Measurements from ENCODE around the gene CPNE7. TPM values are rescaled to one million over a fixed set of nuclear protein-coding genes. Genes with fewer than 3 reads are reported as not detected.

The CPNE7 gene
- total and polyA plus RNA-seq, 2 donors (not counting 1 experiment from before 2014, with no cell fraction given), result 0.51 to 0.76 TPM

DNA sequence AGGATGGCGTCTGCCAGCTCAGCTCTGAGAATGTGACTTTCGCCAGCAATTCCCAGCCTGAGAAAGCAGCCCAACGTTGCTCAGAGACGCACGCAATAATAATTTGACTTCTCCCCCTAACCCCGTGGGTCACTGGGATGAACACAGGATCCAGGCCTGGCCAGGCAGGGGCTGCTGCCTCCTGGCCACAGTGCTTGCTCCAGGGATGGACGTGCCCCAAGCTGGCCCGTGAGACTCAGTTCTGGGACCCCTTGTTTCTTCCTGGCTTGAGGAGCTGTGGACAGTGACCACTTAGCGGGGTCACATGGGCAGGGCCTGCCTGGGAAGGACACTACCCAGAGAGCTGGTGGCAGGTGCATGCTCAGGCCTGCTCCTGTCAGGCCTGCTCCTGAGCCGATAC lies 24.3 kb downstream of the CPNE7 start:
- Histone ChIP-seq H3K27ac (ENCODE audit: low read length in 2 of 2) (no peak overlapping the region), H3K4me3 (ENCODE audit: control extremely low read depth in 1 of 5, extremely low read depth in 1 of 5, insufficient read depth in 1 of 5, low read depth in 2 of 5, low read length in 4 of 5) (no peak overlapping the region), H3K4me1 (ENCODE audit: control insufficient read depth in 2 of 2, insufficient read depth in 2 of 2, low read length in 2 of 2) (peaks cover 7 to 10% of the 10 kb centered on the region in 2 donors), H3K9ac (ENCODE audit: low read length) (no peak overlapping the region), H3K36me3 (replicated peaks in 1 of 2; ENCODE audit: control extremely low read depth in 1 of 2, control insufficient read depth in 1 of 2, extremely low read depth in 1 of 2, insufficient read depth in 2 of 2, low read length in 1 of 2) (no peaks in the 10 kb centered on the region), H3K9me3 (ENCODE audit: control extremely low read depth in 1 of 3, control insufficient read depth in 2 of 3, insufficient read depth in 1 of 3, low read length in 2 of 3) (no peaks in the 10 kb centered on the region), H3K27me3 (replicated peaks in 1 of 4; ENCODE audit: control extremely low read depth in 1 of 4, control insufficient read depth in 3 of 4, insufficient read depth in 4 of 4, low read length in 3 of 4) (peaks cover 0 to 14% (median 0%) of the 10 kb centered on the region in 4 experiments), H3K4me2 (replicated peaks; ENCODE audit: low read depth, low read length, poor library complexity, severe bottlenecking) (no peak overlapping the region), H4K20me1 (ENCODE audit: control insufficient read depth, insufficient read depth, low read length, poor library complexity, severe bottlenecking) (no peaks in the 10 kb centered on the region), H3K79me2 (ENCODE audit: control insufficient read depth, insufficient read depth, low read length) (no peaks in the 10 kb centered on the region), H2AFZ (ENCODE audit: insufficient read depth, low read depth, low read length, poor library complexity, severe bottlenecking) (no peak overlapping the region)
- Mint-ChIP-seq H3K4me1 (peaks cover 7% of the 10 kb centered on the region), H3K4me3 (no peak overlapping the region), H3K27ac (no peak overlapping the region), H3K9me3 (ENCODE audit: insufficient read depth) (no peaks in the 10 kb centered on the region), H3K27me3 (peaks cover 4% of the 10 kb centered on the region)
- TF ChIP-seq EZH2 (IDR thresholded peaks at IDR 0.05; ENCODE audit: borderline replicate concordance, insufficient read depth, low read depth, low read length, poor library complexity, severe bottlenecking), result no peak
- TF ChIP-seq, protein P1, sequence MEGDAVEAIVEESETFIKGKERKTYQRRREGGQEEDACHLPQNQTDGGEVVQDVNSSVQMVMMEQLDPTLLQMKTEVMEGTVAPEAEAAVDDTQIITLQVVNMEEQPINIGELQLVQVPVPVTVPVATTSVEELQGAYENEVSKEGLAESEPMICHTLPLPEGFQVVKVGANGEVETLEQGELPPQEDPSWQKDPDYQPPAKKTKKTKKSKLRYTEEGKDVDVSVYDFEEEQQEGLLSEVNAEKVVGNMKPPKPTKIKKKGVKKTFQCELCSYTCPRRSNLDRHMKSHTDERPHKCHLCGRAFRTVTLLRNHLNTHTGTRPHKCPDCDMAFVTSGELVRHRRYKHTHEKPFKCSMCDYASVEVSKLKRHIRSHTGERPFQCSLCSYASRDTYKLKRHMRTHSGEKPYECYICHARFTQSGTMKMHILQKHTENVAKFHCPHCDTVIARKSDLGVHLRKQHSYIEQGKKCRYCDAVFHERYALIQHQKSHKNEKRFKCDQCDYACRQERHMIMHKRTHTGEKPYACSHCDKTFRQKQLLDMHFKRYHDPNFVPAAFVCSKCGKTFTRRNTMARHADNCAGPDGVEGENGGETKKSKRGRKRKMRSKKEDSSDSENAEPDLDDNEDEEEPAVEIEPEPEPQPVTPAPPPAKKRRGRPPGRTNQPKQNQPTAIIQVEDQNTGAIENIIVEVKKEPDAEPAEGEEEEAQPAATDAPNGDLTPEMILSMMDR (IDR thresholded peaks at IDR 0.05), result no peak
- intact Hi-C loops (cut with micrococcal nuclease), result no loop called here
- no peak for ATAC-seq (ENCODE audit: low read depth)
- no peak for DNase-seq
- ChIA-PET POLR2A (no interaction called here), CTCF (interaction anchor here (0.7 kb wide), 1 partner anchor 260 kb away, joined by 3 read pairs; no protein-coding TSS in a partner anchor)
- WGBS (ENCODE audit: insufficient coverage), result 86% methylated on average over 10 of the region's 10 CpGs

GRCh38 chr16:89600427-89600826 lies 24.9 kb downstream of the CPNE7 start:
- WGBS (ENCODE audit: insufficient coverage), result 91% methylated on average over 12 of the region's 12 CpGs
- Mint-ChIP-seq H3K27ac (no peak overlapping the region), H3K4me3 (no peak overlapping the region), H3K4me1 (peaks cover 7% of the 10 kb centered on the region), H3K27me3 (peaks cover 4% of the 10 kb centered on the region), H3K9me3 (ENCODE audit: insufficient read depth) (no peaks in the 10 kb centered on the region)
- intact Hi-C loops (cut with micrococcal nuclease), result no loop called here
- H3K36me3 ChIP-seq (replicated peaks in 1 of 2; ENCODE audit: control extremely low read depth in 1 of 2, control insufficient read depth in 1 of 2, extremely low read depth in 1 of 2, insufficient read depth in 2 of 2, low read length in 1 of 2), result no peaks in the 10 kb centered on the region
- ChIA-PET POLR2A (no interaction called here), CTCF (interaction anchor here (0.7 kb wide), 1 partner anchor 260 kb away, joined by 3 read pairs; no protein-coding TSS in a partner anchor)
- no peak overlapping the region for H3K4me2 ChIP-seq (replicated peaks; ENCODE audit: low read depth, low read length, poor library complexity, severe bottlenecking)
- H3K9ac ChIP-seq (ENCODE audit: low read length), result no peak overlapping the region
- H3K79me2 ChIP-seq (ENCODE audit: control insufficient read depth, insufficient read depth, low read length), result no peaks in the 10 kb centered on the region
- H3K27me3 ChIP-seq (replicated peaks in 1 of 4; ENCODE audit: control extremely low read depth in 1 of 4, control insufficient read depth in 3 of 4, insufficient read depth in 4 of 4, low read length in 3 of 4), result peaks cover 0 to 14% (median 0%) of the 10 kb centered on the region in 4 experiments
- ATAC-seq (ENCODE audit: low read depth) (no peak), DNase-seq (no peak)
- no peaks in the 10 kb centered on the region for H4K20me1 ChIP-seq (ENCODE audit: control insufficient read depth, insufficient read depth, low read length, poor library complexity, severe bottlenecking)
- H3K4me3 ChIP-seq (ENCODE audit: control extremely low read depth in 1 of 5, extremely low read depth in 1 of 5, insufficient read depth in 1 of 5, low read depth in 2 of 5, low read length in 4 of 5), result no peak overlapping the region
- H3K9me3 ChIP-seq (ENCODE audit: control extremely low read depth in 1 of 3, control insufficient read depth in 2 of 3, insufficient read depth in 1 of 3, low read length in 2 of 3), result no peaks in the 10 kb centered on the region
- no peak overlapping the region for H2AFZ ChIP-seq (ENCODE audit: insufficient read depth, low read depth, low read length, poor library complexity, severe bottlenecking)
- no peak overlapping the region for H3K27ac ChIP-seq (ENCODE audit: low read length in 2 of 2)
- H3K4me1 ChIP-seq (ENCODE audit: control insufficient read depth in 2 of 2, insufficient read depth in 2 of 2, low read length in 2 of 2), result peaks cover 7 to 10% of the 10 kb centered on the region in 2 donors
- no peak for TF ChIP-seq EZH2 (IDR thresholded peaks at IDR 0.05; ENCODE audit: borderline replicate concordance, insufficient read depth, low read depth, low read length, poor library complexity, severe bottlenecking)
- TF ChIP-seq, protein P1 (IDR thresholded peaks at IDR 0.05), result no peak

Measured in B cell (primary cell).